DND-41 (cell line): ENCODE data around the gene NLGN1.

ENCODE experiments used
- ATAC-seq: fragments of 200-7000 bp; cut with Tn5 transposase; 3 replicates; pipeline ENCODE4 v1.9.1; 2021; ENCODE audit warnings: low read depth; ENCODE audit not compliant: insufficient read depth
- DNase-seq: peaks from one replicate; pipeline ENCODE4 v3.0.0-alpha.2; 2020
- H2AFZ ChIP-seq: 2 replicates; pipeline ENCODE4 v1.6.0; 2012; ENCODE audit warnings: low read depth, low read length
- H3K27ac ChIP-seq: 2 replicates; pipeline ENCODE4 v1.5.1; 2012; ENCODE audit warnings: low read length, inconsistent platforms
- H3K27me3 ChIP-seq: fragments of 200-600 bp; sonication (generic); 2 replicates; pipeline ENCODE4 v1.6.0; 2012; ENCODE audit warnings: low read length, mild to moderate bottlenecking, inconsistent platforms; ENCODE audit not compliant: insufficient read depth, poor library complexity
- H3K36me3 ChIP-seq: 2 replicates; pipeline ENCODE4 v1.5.1; 2012; ENCODE audit warnings: low read length, inconsistent platforms; ENCODE audit not compliant: insufficient read depth
- H3K4me1 ChIP-seq: 2 replicates; pipeline ENCODE4 v1.5.1; 2012; ENCODE audit warnings: mild to moderate bottlenecking, low read length; ENCODE audit not compliant: insufficient read depth
- H3K4me2 ChIP-seq: 2 replicates; pipeline ENCODE4 v1.6.0; 2012; ENCODE audit warnings: mild to moderate bottlenecking, moderate library complexity, low read length, inconsistent platforms; ENCODE audit not compliant: insufficient read depth
- H3K4me3 ChIP-seq, 2 experiments: fragments of 200-600 bp in 1 of 2; shearing (Covaris generic) in 1 of 2; 2 replicates each; pipeline ENCODE4 v1.5.1; 2012 to 2016; ENCODE audit warnings: inconsistent platforms in 2 of 2, low read length in 2 of 2, mild to moderate bottlenecking in 2 of 2, low read depth in 1 of 2, moderate library complexity in 1 of 2
- H3K79me2 ChIP-seq: 2 replicates; pipeline ENCODE4 v1.6.0; 2012; ENCODE audit warnings: low read length, inconsistent platforms; ENCODE audit not compliant: insufficient read depth
- H3K9ac ChIP-seq: 2 replicates; pipeline ENCODE4 v1.6.0; 2012; ENCODE audit warnings: low read depth, mild to moderate bottlenecking, inconsistent platforms, low read length, moderate library complexity
- H3K9me3 ChIP-seq: 2 replicates; pipeline ENCODE4 v1.5.1; 2012; ENCODE audit warnings: low read length, moderate library complexity, mild to moderate bottlenecking, inconsistent platforms; ENCODE audit not compliant: insufficient read depth, severe bottlenecking
- H4K20me1 ChIP-seq: 2 replicates; pipeline ENCODE4 v1.6.0; 2012; ENCODE audit warnings: low read length; ENCODE audit not compliant: insufficient read depth
- CTCF ChIP-seq: IDR thresholded peaks from 2 replicates; pipeline ENCODE4 v1.5.1; 2012; ENCODE audit warnings: borderline replicate concordance, low read length, moderate library complexity, mild to moderate bottlenecking; ENCODE audit not compliant: poor library complexity, severe bottlenecking; ENCODE audit errors: extremely low read depth
- EZH2 ChIP-seq: IDR thresholded peaks from 3 replicates; pipeline ENCODE4 v1.6.1; 2012; ENCODE audit warnings: borderline replicate concordance, low read depth, mild to moderate bottlenecking, moderate library complexity, low read length, inconsistent platforms; ENCODE audit not compliant: severe bottlenecking

Gene NLGN1

GRCh38 chr3:174331095-174331800, 933.7 kb downstream of the NLGN1 start:
- Histone ChIP-seq H3K27me3 (no peaks in the 10 kb centered on the region), H4K20me1 (no peaks in the 10 kb centered on the region), H3K9ac (no peak overlapping the region), H3K27ac (no peak overlapping the region), H2AFZ (no peak overlapping the region), H3K4me1 (no peaks in the 10 kb centered on the region), H3K79me2 (no peaks in the 10 kb centered on the region), H3K4me3 (no peak overlapping the region), H3K4me2 (no peak overlapping the region), H3K36me3 (no peaks in the 10 kb centered on the region), H3K9me3 (no peaks in the 10 kb centered on the region)
- ATAC-seq: no peak
- no peak for DNase-seq
- TF ChIP-seq EZH2 (no peak), CTCF (no peak)

- no peak for DNase-seq
- Histone ChIP-seq H3K36me3 (no peaks in the 10 kb centered on the region), H2AFZ (no peak overlapping the region), H3K4me3 (no peak overlapping the region), H3K9me3 (no peaks in the 10 kb centered on the region), H3K9ac (no peak overlapping the region), H3K27me3 (no peaks in the 10 kb centered on the region), H3K79me2 (no peaks in the 10 kb centered on the region), H3K4me2 (no peak overlapping the region), H3K27ac (no peak overlapping the region), H3K4me1 (no peaks in the 10 kb centered on the region), H4K20me1 (no peaks in the 10 kb centered on the region)
- no peak for ATAC-seq
- TF ChIP-seq EZH2 (no peak), CTCF (no peak)
These were observed 934.8 kb downstream of the NLGN1 start for GRCh38 chr3:174332391-174332790.

- Histone ChIP-seq H3K4me1 (no peaks in the 10 kb centered on the region), H3K4me2 (no peak overlapping the region)
These were observed 936.1 kb downstream of the NLGN1 start for GRCh38 chr3:174333640-174334039.

More at GRCh38 chr3:174333640-174334039, 936.1 kb downstream of the NLGN1 start:
- Histone ChIP-seq H3K4me3 (no peak overlapping the region), H4K20me1 (no peaks in the 10 kb centered on the region), H3K36me3 (no peaks in the 10 kb centered on the region), H2AFZ (no peak overlapping the region), H3K9me3 (no peaks in the 10 kb centered on the region), H3K27me3 (no peaks in the 10 kb centered on the region), H3K79me2 (no peaks in the 10 kb centered on the region), H3K27ac (no peak overlapping the region), H3K9ac (no peak overlapping the region)
- TF ChIP-seq EZH2: no peak
- no peak for TF ChIP-seq CTCF
- DNase-seq: no peak
- no peak for ATAC-seq
